Measurements from ENCODE around the gene VASP. TPM values are rescaled to one million over a fixed set of nuclear protein-coding genes. Genes with fewer than 3 reads are reported as not detected.
"Not testable (repeated sequence)": the region's sequence is repeated elsewhere in the genome, so short reads cannot be mapped to it uniquely, and the experiment has no call there.

Gene VASP
- total and polyA plus RNA-seq, 3 donors from 2014 or later = 37.7 to 57.9 (median 52.7) TPM

DNA sequence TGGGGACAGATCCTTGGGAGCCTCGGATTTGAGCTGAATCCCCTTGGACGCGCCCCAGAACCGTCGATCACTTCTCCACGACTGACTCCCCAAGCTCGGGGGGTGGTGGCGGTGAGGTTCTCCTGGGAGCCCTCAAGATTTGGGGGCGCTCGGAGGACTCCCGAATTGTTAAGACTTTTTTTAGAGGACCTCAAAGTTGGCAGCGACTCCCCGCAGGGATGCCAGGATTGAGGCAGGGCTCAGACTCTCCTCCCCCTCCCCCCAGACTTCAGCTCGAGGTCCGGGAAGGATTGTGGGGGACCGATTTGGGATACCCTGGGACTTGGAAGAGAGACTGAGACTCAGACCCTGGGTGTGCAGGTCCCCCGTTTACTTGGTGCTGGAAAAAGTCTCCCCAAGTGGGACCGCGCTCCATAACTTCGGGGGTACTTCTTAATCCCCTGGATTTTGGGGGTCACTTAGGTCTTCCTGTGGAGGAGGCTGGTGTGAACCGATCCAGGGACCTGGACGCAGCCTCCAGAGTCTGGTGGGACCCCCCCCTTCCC, 665 bp downstream of the VASP start:
- WGBS, 2 donors = 0 to 2% methylated on average over 13 to 22 of the region's 22 CpGs
- H3K27me3 ChIP-seq = no peaks in the 10 kb centered on the region
- intact Hi-C loops (cut with DNase I; ENCODE audit: low total_unique reads) = loop anchor here (5.0 kb wide), 1 partner anchor 74 kb away; the partner anchor contains the start of gene OPA3
- H3K4me1 ChIP-seq = peaks cover 19% of the 10 kb centered on the region
- peak overlapping the region; percentile 79 to 93 for H3K27ac ChIP-seq
- H3K9me3 ChIP-seq = no peaks in the 10 kb centered on the region
- no peak for DNase-seq
- H3K4me3 ChIP-seq = peak overlapping the region; percentile 86 to 97
- no peak for TF ChIP-seq POLR2A (IDR thresholded peaks at IDR 0.05)
- TF ChIP-seq, protein P1, sequence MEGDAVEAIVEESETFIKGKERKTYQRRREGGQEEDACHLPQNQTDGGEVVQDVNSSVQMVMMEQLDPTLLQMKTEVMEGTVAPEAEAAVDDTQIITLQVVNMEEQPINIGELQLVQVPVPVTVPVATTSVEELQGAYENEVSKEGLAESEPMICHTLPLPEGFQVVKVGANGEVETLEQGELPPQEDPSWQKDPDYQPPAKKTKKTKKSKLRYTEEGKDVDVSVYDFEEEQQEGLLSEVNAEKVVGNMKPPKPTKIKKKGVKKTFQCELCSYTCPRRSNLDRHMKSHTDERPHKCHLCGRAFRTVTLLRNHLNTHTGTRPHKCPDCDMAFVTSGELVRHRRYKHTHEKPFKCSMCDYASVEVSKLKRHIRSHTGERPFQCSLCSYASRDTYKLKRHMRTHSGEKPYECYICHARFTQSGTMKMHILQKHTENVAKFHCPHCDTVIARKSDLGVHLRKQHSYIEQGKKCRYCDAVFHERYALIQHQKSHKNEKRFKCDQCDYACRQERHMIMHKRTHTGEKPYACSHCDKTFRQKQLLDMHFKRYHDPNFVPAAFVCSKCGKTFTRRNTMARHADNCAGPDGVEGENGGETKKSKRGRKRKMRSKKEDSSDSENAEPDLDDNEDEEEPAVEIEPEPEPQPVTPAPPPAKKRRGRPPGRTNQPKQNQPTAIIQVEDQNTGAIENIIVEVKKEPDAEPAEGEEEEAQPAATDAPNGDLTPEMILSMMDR (IDR thresholded peaks at IDR 0.05) = no peak
- H3K36me3 ChIP-seq (ENCODE audit: low read depth, missing control alignments) = no peaks in the 10 kb centered on the region

DNA sequence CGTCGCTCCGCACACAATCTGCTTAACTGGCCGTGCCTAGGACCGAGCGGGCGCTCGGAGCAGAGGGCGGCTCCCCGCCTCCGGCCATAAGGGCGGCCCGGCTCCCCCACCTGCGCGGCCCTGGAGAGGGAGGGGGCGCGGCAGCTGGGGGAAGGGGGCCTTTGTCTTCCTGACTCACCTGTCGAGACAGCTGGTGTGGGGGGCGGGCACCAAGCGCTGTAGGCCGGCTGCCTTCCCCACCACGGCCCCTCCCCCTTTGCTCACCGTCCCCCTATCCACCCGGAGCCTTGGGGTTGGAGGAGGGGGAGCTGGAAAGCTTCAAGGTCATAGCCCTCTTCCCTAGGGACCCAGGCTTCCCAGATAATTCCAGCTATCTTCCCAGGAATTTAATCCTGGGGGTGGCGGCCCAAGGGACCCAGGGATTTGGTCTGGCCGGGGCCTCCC, 1.2 kb downstream of the VASP start:
- Histone ChIP-seq H3K27ac (peak overlapping the region; percentile 79 to 93), H3K27me3 (no peaks in the 10 kb centered on the region), H3K36me3 (ENCODE audit: low read depth, missing control alignments) (no peaks in the 10 kb centered on the region), H3K4me1 (peaks cover 21% of the 10 kb centered on the region), H3K9me3 (no peaks in the 10 kb centered on the region), H3K4me3 (peak overlapping the region; percentile 86 to 97)
- TF ChIP-seq POLR2A (IDR thresholded peaks at IDR 0.05) = no peak
- TF ChIP-seq, protein P1 (IDR thresholded peaks at IDR 0.05) = no peak
- DNase-seq = no peak
- WGBS, 2 donors = 0 to 2% methylated on average over 4 to 23 of the region's 26 CpGs
- intact Hi-C loops (cut with DNase I; ENCODE audit: low total_unique reads) = loop anchor here (5.0 kb wide), 1 partner anchor 74 kb away; the partner anchor contains the start of gene OPA3

GRCh38 chr19:45508861-45509691, 1.8 kb downstream of the VASP start:
- DNase-seq = peak; percentile 73
- Histone ChIP-seq H3K4me1 (peaks cover 27% of the 10 kb centered on the region), H3K36me3 (ENCODE audit: low read depth, missing control alignments) (no peaks in the 10 kb centered on the region), H3K27me3 (no peaks in the 10 kb centered on the region), H3K9me3 (no peaks in the 10 kb centered on the region), H3K27ac (peak overlapping the region; percentile 79 to 93), H3K4me3 (peak overlapping the region; percentile 86 to 97)
- 0 to 2% methylated on average over 27 to 28 of the region's 28 CpGs for WGBS, 2 donors
- intact Hi-C loops (cut with DNase I; ENCODE audit: low total_unique reads) = loop anchor here (5.0 kb wide), 1 partner anchor 73 kb away; the partner anchor contains the start of gene OPA3
- TF ChIP-seq, protein P1 (IDR thresholded peaks at IDR 0.05) = peak in 1 of 3 experiments; percentile 28
- TF ChIP-seq POLR2A (IDR thresholded peaks at IDR 0.05) = no peak

GRCh38 chr19:45509692-45510015, 2.4 kb downstream of the VASP start:
- no peaks in the 10 kb centered on the region for H3K9me3 ChIP-seq
- H3K27me3 ChIP-seq = no peaks in the 10 kb centered on the region
- no peak for TF ChIP-seq POLR2A (IDR thresholded peaks at IDR 0.05)
- TF ChIP-seq, protein P1 (IDR thresholded peaks at IDR 0.05) = no peak
- peaks cover 33% of the 10 kb centered on the region for H3K4me1 ChIP-seq
- intact Hi-C loops (cut with DNase I; ENCODE audit: low total_unique reads) = loop anchor here (5.0 kb wide), 1 partner anchor 73 kb away; the partner anchor contains the start of gene OPA3
- 4 to 6% methylated on average over 3 of the region's 3 CpGs for WGBS, 2 donors
- H3K36me3 ChIP-seq (ENCODE audit: low read depth, missing control alignments) = no peaks in the 10 kb centered on the region
- peak overlapping the region; percentile 79 to 93 for H3K27ac ChIP-seq
- no peak for DNase-seq
- H3K4me3 ChIP-seq = peak overlapping the region; percentile 86 to 97

DNA sequence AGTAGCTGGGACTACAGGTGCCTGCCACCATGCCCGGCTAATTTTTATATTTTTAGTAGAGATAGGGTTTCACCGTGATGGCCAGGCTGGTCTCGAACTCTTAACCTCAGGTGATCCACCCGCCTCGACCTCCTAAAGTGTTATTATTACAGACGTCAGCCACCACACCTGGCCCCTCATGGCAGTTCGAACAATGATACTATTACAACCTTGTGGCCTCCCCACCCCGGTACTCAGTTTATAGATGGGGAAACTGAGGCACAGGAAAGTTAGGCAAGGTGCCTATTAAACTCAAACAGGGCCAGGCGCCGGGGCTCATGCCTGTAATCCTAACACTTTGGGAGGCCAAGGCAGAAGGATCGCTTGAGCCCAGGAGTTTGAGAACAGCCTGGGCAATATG, 3.1 kb downstream of the VASP start:
- H3K27me3 ChIP-seq; H3K9me3 ChIP-seq; intact Hi-C loops (cut with DNase I; ENCODE audit: low total_unique reads); H3K4me3 ChIP-seq; DNase-seq; H3K36me3 ChIP-seq (ENCODE audit: low read depth, missing control alignments): not testable (repeated sequence)
- peak overlapping the region in 1 of 2 donors; percentile 93 for H3K27ac ChIP-seq
- 82 to 83% methylated on average over 11 of the region's 11 CpGs for WGBS, 2 donors
- H3K4me1 ChIP-seq = peaks cover 39% of the 10 kb centered on the region

All from testis (tissue), 3 donors.